Smooth muscle cell (in vitro differentiated cells): Measurements from ENCODE around the gene KLHL5. TPM values are rescaled to one million over a fixed set of nuclear protein-coding genes. Genes with fewer than 3 reads are reported as not detected.

Experiments
- DNase-seq: peaks from one replicate; lab custom pipeline; 2025; ENCODE audit not compliant: unreplicated experiment; lab: John Stamatoyannopoulos, UW
- H2AFZ ChIP-seq: fragments of 200-600 bp; sonication (generic); 2 replicates; pipeline ENCODE4 v1.6.0; 2016; ENCODE audit warnings: antibody characterized with exemption, low read depth, mild to moderate bottlenecking
- H3F3A ChIP-seq: fragments of 200-600 bp; sonication (generic); 2 replicates; pipeline ENCODE4 v1.6.0; 2017; ENCODE audit warnings: antibody characterized with exemption, low read depth
- H3K27ac ChIP-seq: fragments of 200-600 bp; sonication (generic); 2 replicates; pipeline ENCODE4 v1.5.1; 2016; ENCODE audit warnings: low read depth, mild to moderate bottlenecking
- H3K27me3 ChIP-seq: fragments of 200-600 bp; sonication (generic); 2 replicates; pipeline ENCODE4 v1.6.1; 2016; ENCODE audit warnings: low read depth, mild to moderate bottlenecking
- H3K36me3 ChIP-seq: fragments of 200-600 bp; sonication (generic); 2 replicates; pipeline ENCODE4 v1.5.1; 2016; ENCODE audit warnings: low read depth
- H3K4me1 ChIP-seq: fragments of 200-600 bp; sonication (generic); 2 replicates; pipeline ENCODE4 v1.5.1; 2016; ENCODE audit warnings: low read depth
- H3K4me2 ChIP-seq: fragments of 200-600 bp; sonication (generic); 2 replicates; pipeline ENCODE4 v1.6.0; 2016; ENCODE audit warnings: mild to moderate bottlenecking
- H3K4me3 ChIP-seq: fragments of 200-600 bp; sonication (generic); 2 replicates; pipeline ENCODE4 v1.5.1; 2016; ENCODE audit warnings: mild to moderate bottlenecking
- H3K79me2 ChIP-seq: fragments of 200-600 bp; sonication (generic); 2 replicates; pipeline ENCODE4 v1.6.0; 2016; ENCODE audit warnings: low read depth, mild to moderate bottlenecking
- H3K9ac ChIP-seq: fragments of 200-600 bp; sonication (generic); 2 replicates; pipeline ENCODE4 v1.6.0; 2016; ENCODE audit warnings: low read depth
- H3K9me3 ChIP-seq: fragments of 200-600 bp; sonication (generic); replicated peaks from 2 replicates; pipeline ENCODE4 v1.5.1; 2016; ENCODE audit warnings: low read depth
- H4K20me1 ChIP-seq: fragments of 200-600 bp; sonication (generic); 2 replicates; pipeline ENCODE4 v1.6.0; 2016; ENCODE audit warnings: low read depth
- CTCF ChIP-seq: fragments of 200-600 bp; sonication (generic); IDR thresholded peaks from 2 replicates; pipeline ENCODE4 v1.5.1; 2017; ENCODE audit warnings: borderline replicate concordance, mild to moderate bottlenecking, antibody characterized with exemption; ENCODE audit not compliant: insufficient read depth, poor library complexity, severe bottlenecking
- WGBS: methylation state at CpG from one replicate; pipeline ENCODE4 v1.1.7; 2016; ENCODE audit warnings: low lambda C conversion rate; 5-methylcytosine and 5-hydroxymethylcytosine counted together
- polyA plus RNA-seq: library from polyadenylated mRNA; unstranded; fragments of >200 nt; fragmentation: Nextera tagmentation; extraction: Ambion mirVana; gene quantifications from 2 replicates; pipeline ENCODE4 v1.2.1, GENCODE V29; 2016
- total RNA-seq: library from RNA; depleted of rRNA; stranded (reverse); fragments of >200 nt; gene quantifications from 2 replicates; pipeline ENCODE4 v1.2.3, GENCODE V29; 2014

The KLHL5 gene
- total and polyA plus RNA-seq, 2 experiments from 2014 or later, result 31.9 to 34.7 TPM

GRCh38 chr4:39103291-39103690 is 41.3 kb downstream of the KLHL5 start:
- Histone ChIP-seq H3K4me2 (no peak overlapping the region), H4K20me1 (no peaks in the 10 kb centered on the region), H3F3A (no peaks in the 10 kb centered on the region), H3K4me3 (no peak overlapping the region), H2AFZ (no peak overlapping the region), H3K9me3 (no peaks in the 10 kb centered on the region), H3K36me3 (peaks cover 4% of the 10 kb centered on the region), H3K4me1 (no peaks in the 10 kb centered on the region), H3K79me2 (no peaks in the 10 kb centered on the region), H3K27ac (no peak overlapping the region), H3K9ac (no peak overlapping the region), H3K27me3 (no peaks in the 10 kb centered on the region)
- TF ChIP-seq CTCF, result no peak
- WGBS, result 97% methylated on average over 6 of the region's 6 CpGs
- no peak for DNase-seq

DNA sequence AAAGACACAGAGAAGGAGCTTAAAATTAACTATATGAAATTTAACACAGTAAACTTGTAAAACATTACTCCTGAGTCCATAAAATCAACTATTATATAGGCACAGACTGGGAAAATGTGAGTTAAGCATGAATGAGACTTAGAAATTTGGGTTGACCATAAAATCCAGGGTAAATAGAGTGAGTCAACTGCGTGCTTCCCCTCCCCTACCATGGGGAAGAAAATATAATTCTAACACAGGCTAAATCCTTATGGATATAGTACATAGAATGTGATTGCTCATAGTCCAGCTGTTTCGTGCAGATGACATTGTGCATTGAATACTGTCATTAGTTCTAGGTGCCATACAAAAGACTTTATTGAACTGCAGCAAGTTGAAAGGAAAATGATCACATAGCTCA is 42.2 kb downstream of the KLHL5 start:
- H3K79me2 ChIP-seq, result no peaks in the 10 kb centered on the region
- H3K4me2 ChIP-seq, result no peak overlapping the region
- no peaks in the 10 kb centered on the region for H3K27me3 ChIP-seq
- H3F3A ChIP-seq, result no peaks in the 10 kb centered on the region
- H2AFZ ChIP-seq, result no peak overlapping the region
- no peak for DNase-seq
- H3K27ac ChIP-seq, result no peak overlapping the region
- no peak overlapping the region for H3K9ac ChIP-seq
- H3K36me3 ChIP-seq, result peaks cover 4% of the 10 kb centered on the region
- H3K4me1 ChIP-seq, result no peaks in the 10 kb centered on the region
- H3K9me3 ChIP-seq, result no peaks in the 10 kb centered on the region
- WGBS, result 89% methylated on average over 2 of the region's 2 CpGs
- no peak overlapping the region for H3K4me3 ChIP-seq
- no peak for TF ChIP-seq CTCF
- H4K20me1 ChIP-seq, result no peaks in the 10 kb centered on the region

- Histone ChIP-seq H3K4me2 (no peak overlapping the region), H3K36me3 (peaks cover 4% of the 10 kb centered on the region), H3K9ac (no peak overlapping the region), H2AFZ (no peak overlapping the region), H3K9me3 (no peaks in the 10 kb centered on the region), H3K79me2 (no peaks in the 10 kb centered on the region), H4K20me1 (no peaks in the 10 kb centered on the region), H3K4me1 (no peaks in the 10 kb centered on the region), H3K27ac (no peak overlapping the region), H3F3A (no peaks in the 10 kb centered on the region), H3K4me3 (no peak overlapping the region), H3K27me3 (no peaks in the 10 kb centered on the region)
- DNase-seq, result no peak
- TF ChIP-seq CTCF, result no peak
- 97% methylated on average over 4 of the region's 4 CpGs for WGBS
Observed at GRCh38 chr4:39106011-39106410, 44.0 kb downstream of the KLHL5 start.

- no peak overlapping the region for H3K4me2 ChIP-seq
- H3K9ac ChIP-seq, result no peak overlapping the region
- no peaks in the 10 kb centered on the region for H3K79me2 ChIP-seq
- no peak overlapping the region for H2AFZ ChIP-seq
- H4K20me1 ChIP-seq, result no peaks in the 10 kb centered on the region
- no peaks in the 10 kb centered on the region for H3K4me1 ChIP-seq
- no peak overlapping the region for H3K4me3 ChIP-seq
- no peak overlapping the region for H3K27ac ChIP-seq
- TF ChIP-seq CTCF, result no peak
- H3F3A ChIP-seq, result no peaks in the 10 kb centered on the region
- H3K36me3 ChIP-seq, result peaks cover 6% of the 10 kb centered on the region
- no peak for DNase-seq
- no peaks in the 10 kb centered on the region for H3K9me3 ChIP-seq
- 93% methylated on average over 2 of the region's 2 CpGs for whole genome bisulfite sequencing
- H3K27me3 ChIP-seq, result no peaks in the 10 kb centered on the region
Observed at GRCh38 chr4:39114436-39114835, 52.4 kb downstream of the KLHL5 start.
